Measurements from ENCODE around the gene POLR3GL.

Gene POLR3GL

DNA sequence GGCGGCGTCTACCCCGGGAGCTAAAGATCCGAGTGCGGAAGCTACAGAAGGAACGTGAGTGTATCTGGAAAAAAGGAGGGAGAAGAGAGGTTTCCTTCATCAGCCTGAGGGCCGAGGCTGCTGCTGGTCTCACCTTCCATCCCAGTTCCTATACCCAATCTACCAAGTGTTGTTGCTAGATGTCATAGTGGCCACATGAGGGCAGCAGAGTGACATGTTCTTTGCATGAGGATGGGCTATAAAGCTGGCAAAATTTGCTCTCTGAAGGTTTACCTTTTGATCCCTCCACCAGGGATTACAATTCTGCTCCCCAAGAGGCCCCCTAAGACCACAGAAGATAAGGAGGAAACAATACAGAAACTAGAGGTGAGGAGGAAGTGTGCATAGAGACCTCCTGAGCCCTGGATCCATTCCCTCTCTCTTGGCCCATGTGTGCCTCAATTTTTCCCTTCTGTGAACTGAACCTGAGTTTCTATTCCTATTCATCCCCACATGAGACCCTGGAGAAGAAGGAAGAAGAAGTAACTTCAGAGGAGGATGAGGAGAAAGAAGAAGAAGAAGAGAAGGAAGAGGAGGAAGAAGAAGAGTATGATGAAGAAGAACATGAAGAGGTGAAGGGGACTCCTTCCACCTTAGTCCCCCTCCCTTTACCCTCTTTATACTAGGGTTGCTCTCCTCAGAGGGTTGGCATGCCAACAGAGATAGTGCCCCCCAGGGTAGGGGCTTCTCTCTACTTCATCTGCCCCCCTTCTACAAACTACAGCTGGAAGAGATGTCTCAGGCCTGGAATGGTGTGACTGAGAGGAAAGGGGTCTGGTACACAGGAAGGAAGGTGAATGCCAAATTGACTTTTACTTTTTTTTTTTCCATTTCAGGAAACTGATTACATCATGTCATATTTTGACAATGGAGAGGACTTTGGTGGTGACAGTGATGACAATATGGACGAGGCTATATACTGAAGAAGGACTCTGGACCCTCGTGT is 13.3 kb downstream of the POLR3GL start:
- DNase-seq: peak; percentile 91

GRCh38 chr1:145978471-145978853 is 14.0 kb downstream of the POLR3GL start:
- no peak for DNase-seq

DNA sequence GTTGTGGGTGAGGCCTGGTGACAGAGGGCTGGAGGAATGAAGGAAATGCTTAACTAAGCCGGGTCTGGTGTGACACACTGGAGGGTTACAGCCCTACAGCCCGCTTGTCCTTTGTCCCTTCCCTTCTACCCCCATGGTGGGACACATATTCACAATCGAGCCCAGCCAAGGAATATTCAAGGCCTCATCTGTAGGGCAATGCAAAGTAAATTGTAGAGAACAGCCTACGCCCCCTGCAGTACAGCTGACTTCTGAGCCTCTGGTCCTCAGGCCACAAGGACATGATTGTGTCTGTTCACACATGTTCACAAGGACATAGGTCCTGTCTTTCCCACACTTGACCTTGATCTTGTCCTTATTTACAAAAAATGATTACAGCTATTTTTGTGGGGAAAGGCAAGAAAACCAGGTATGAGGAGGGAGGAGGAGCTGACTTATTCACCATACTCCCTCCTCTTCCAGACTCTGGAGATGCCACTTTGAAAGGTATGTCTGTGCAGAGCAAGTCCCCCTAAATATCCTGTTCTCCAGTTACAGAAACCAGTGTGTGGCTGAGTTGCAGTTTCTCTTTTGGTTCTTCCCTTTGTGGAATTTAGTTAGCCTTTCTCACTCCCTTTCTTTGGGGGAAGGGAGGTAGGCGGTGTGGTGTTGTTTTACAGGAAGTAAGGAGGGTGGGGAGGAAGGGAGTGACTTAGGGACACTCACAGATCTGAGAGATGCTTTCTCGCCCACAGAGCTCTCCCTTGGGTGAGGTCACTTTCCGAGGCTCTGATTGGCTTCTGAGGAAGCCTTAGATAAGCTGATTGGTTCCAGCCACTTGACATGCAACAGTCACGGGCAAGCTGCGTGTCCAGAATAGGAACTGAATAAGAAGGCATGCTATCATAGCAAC is 14.6 kb downstream of the POLR3GL start:
- peak; percentile 99 for DNase-seq

DNA sequence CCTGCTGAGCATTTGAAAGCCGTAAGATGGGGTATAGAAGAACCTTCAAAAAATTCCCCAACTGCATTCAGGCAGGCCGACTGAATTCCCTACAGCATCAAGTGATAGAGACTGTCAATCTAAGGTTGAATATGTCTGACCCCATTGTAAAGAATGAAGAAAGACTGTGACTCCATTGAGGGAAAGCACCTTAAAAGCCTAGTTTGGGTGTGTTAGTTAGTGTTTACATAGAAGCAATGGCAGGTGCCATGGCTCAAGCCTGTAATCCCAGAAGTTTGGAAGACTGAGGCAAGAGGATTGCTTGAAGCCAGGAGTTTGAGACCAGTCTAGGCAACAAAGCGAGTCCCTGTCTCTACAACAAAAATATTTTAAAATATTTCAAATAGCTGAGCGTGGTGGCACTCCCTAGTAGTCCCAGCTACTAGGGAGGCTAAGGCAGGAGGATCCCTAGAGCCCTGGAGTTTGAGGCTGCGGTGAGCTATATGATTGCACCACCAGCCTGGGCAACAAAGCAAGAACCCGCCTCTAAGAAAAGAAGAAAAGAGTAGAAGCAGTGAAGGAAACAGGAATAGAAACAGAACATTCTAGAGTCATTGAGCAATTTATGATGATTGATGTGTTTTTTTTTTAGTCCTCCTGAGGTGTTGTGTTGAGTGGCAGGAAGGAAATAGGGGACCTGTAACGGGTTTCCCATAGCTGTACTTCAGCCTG is 15.4 kb downstream of the POLR3GL start:
- no peak for DNase-seq

DNA sequence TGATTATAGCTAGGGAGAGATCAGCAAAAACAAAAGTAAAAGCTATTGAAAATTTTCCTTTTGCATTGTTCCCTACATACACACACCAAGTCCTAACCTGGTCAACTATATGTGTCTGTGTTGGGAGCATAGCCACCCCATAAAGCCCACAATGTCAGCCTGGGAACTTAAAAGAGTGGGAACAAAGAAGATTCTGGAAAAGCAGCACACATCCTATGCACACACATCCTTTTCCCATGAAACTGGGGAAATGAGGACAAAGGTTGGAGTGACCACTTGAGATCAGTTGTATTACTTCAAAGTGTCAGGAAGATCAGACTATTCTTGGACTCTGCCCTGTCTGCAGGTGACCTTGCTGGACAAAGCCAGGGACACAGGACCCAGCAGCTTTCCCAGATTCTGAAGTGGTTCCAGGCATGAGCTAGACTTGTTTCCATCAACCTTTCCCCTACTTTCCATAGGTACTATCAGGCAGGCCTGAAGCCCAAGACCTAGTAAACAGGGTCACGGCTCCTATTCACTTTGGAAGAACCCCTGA is 16.0 kb downstream of the POLR3GL start:
- DNase-seq: no peak

- no peak for DNase-seq
Measured at GRCh38 chr1:145982010-145982723, 17.7 kb downstream of the POLR3GL start.

- peak; percentile 22 for DNase-seq
Measured at GRCh38 chr1:145983206-145983675, 18.8 kb downstream of the POLR3GL start.

- DNase-seq: no peak
Measured at GRCh38 chr1:145983960-145984830, 19.7 kb downstream of the POLR3GL start.

DNA sequence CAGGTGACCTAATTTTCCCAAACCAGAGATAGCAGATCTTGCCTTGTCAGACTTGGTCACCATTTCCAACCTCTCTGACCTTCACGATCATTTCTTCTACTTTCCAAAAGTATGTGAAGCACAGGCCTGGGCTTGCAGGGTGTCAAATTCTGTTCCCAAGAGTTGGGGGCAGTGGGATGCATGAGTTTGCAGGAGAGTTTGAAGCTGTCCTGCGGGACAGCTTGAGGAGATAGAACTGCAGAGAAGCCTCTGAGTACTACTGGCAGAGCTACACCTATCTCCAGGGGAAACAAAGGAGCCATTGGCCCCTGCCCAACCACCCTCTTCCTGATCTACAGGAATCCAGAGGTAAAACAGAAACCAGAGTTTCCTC is 20.6 kb downstream of the POLR3GL start:
- no peak for DNase-seq

DNA sequence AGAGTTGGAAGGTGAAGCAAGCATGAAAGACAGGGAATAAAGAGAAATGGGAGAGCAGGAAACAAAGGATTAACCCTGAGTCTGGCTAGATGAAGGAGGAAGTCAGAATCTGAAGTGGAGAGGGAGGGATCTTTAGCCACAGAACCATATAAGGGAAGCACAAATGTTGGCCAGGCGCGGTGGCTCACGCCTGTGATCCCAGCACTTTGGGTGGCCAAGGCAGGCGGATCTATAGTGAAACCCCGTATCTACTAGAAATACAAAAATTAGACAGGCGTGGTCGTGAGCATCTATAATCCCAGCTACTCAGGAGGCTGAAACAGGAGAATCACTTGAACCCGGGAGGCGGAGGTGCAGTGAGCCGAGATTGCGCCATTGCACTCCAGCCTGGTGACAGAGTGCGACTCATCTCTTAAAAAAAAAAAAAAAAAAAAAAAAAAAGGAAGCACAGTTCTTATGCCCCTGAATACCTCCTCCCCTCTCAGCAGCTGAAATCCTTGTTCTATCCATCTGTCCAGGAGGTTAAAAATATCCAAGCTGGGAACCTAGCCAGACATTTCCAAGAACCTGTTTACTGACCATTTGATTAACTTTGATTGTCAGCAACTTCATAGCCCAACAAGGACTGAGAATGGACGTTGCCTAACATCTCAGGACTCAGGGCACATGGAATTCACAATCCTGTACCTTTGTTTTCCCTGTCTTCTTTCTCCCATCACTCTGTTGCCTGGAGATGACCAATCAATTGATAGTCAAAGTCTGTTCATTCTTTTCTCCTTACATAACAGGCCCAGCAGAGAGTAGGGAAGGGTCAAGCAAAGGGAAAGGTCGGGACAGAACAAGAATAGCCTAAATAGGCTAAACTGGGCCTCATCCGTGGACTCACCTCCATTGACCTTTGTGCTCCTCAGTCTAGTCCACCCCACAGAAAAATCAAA is 21.3 kb downstream of the POLR3GL start:
- peak; percentile 94 for DNase-seq

GRCh38 chr1:145986551-145986950 is 22.1 kb downstream of the POLR3GL start:
- DNase-seq: no peak

GRCh38 chr1:145987926-145988325 is 23.4 kb downstream of the POLR3GL start:
- DNase-seq: no peak

DNA sequence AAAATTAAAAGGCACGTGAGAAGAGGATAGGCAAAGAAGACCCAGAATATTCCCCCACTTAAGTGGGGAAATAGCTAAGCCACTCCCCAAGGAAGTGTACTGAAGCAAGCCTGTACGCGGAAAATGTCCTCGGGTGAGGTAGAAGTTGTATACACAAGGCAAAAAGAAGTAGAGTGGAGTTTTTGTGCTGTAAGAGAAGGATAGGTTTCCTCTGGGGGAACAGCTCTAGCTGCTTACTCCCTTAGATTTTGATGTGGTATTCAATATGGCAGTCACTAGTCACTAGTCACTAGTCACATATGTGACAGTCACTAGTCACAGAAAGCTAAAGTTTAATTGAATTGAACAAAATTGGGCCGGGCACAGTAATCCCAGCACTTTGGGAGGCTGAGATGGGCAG is 24.3 kb downstream of the POLR3GL start:
- peak; percentile 29 for DNase-seq

- DNase-seq: peak; percentile 72
Measured at GRCh38 chr1:145990249-145990855, 25.9 kb downstream of the POLR3GL start.

GRCh38 chr1:145991735-145992412 is 27.4 kb downstream of the POLR3GL start:
- peak; percentile 75 for DNase-seq

GRCh38 chr1:145992502-145992936 is 28.0 kb downstream of the POLR3GL start:
- DNase-seq: peak; percentile 44

DNA sequence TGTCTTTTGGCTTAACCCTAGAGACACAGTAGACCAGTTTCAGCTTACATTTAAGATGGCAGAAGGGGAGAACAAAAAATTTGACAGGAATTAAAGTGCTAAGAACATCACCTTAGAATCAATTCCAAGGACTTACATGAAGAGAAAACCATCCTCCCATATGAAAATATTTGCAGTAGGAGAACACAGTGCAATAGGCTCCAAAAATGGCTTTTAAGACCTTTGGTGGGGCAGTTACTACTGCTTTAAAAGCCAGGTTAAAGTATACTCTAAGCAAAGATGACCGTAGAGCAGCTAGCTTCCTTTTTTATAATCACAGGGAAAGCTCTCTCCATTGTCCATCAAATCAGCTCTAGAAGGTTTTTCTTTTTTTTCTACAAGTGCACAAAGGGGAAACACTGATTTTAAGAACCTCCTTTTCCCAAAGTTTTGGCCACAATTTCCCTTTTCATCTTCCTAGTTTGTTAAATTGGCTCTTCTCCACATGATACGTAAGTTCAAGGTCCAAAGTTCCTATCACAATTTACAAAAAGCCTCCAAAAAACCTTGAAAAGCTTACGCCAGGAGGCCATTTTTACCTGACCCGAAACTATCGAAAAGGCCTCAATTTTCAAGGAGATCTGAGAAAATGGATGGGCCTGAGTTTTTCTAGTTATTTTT is 28.6 kb downstream of the POLR3GL start:
- no peak for DNase-seq
